Endothelial cell of hepatic sinusoid (primary cell): ENCODE measurements around the gene CCDC194.

Source experiments
- in situ Hi-C: cut with HindIII; loops from 2 replicates; pipeline ENCODE4 v1.10.0; 2017; ENCODE audit warnings: low sequenced_read_pairs

Gene CCDC194

GRCh38 chr19:17393914-17394313 lies at the start of gene CCDC194:
Gene CCDC194 (minus strand): TSS chr19:17394196. CDS start chr19:17394158, 38 bp downstream.
- in situ Hi-C loops: no loop called here

DNA sequence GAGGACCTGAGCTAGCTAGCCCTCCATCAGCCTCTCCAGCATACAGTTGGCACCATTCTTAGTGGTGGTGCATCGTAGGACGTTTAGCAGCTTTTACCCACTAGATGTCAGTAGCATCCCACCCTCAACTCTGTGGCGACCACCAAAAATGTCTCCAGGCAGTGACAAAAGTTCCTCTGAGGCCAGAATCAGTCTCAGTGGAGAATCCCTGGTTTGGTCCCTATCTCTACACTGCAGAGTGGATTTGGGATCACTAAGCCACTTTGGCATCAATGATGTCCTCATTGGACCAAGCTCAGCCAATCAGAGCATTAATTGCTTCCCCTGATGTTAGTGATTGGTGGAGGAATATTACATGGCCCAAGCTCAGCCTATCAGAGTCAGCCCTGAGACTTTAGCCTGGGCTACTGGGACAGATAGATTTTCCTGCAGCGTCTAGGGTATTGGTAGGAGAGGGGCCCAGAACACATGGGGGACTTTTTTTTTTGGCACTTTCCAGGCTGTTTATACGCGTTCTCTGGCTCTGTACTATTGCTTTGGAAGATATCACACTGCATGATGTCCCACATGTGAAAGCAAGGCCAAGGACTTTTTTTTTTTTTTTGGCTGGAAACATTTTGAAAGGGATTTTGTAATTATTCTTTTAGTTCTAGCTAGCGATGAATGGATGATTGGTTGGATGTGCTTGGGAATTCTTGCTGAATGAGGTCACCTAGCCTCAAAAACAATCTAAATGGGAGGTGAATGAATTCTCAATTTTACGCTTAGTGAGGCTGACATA lies 47.4 kb upstream of the CCDC194 start:
- in situ Hi-C loops: no loop called here

DNA sequence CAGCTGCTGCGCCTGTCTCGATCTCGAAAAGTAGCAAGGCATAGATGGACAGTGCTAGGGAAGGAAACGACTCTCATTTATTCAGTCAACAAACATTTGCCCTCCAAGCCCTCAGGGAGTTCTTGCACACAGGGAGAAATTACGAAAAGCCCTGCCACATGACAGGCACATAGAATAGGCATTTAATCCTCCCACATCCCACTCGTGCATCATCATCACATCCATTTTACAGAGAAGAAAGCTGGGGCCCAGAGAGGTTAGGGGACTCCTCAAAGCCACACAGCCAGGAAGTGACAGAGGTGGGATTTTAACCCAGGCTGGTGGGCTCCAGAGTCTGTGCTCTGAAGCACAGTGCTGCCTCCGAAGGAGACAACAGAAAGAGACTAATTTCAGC lies 42.9 kb upstream of the CCDC194 start:
- in situ Hi-C loops: no loop called here

DNA sequence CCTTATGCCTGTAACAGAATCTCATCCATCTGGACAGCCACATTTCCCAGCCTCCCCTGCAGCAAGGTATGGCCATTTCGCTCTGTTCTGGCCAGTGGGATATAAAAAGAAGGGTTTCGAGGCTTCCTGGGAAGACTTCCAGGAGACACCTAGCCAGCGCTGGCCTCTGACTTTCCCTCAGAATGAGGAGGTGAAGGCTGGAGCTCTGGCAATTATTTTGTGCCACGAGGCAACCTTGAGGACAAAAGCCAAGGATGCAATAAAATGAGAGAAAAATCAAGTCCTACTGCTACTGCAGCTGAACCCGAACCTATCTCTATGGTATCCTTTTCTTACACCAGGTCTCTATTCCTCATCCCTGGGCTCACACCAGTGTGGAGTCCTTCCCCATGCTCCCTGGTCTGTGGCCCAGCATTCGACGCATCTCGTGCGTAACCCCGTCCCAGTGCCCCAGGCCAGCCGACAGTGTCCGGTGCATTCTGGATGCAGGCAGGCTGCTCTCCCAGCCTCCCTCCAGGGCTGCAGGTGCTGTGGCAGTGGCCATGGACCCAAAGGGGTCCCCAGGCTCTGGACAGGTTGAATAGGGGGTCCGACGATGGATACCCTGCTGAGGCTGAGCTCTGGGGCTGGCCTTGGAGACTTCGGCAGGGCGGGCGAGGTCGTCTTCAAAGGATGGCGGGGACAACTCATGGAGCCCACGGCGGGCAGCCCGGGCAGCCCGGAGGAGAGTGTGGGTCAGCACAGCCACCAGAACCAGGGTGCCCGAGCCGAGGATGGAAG lies 42.3 kb upstream of the CCDC194 start:
- in situ Hi-C loops: no loop called here

- in situ Hi-C loops: no loop called here
Observed at GRCh38 chr19:17435218-17435617, 41.2 kb upstream of the CCDC194 start.

- in situ Hi-C loops: no loop called here
Observed at GRCh38 chr19:17431417-17431816, 37.4 kb upstream of the CCDC194 start.

GRCh38 chr19:17429641-17430113 lies 35.7 kb upstream of the CCDC194 start:
- in situ Hi-C loops: no loop called here

- in situ Hi-C loops: no loop called here
Observed at GRCh38 chr19:17424743-17425365, 30.9 kb upstream of the CCDC194 start.

DNA sequence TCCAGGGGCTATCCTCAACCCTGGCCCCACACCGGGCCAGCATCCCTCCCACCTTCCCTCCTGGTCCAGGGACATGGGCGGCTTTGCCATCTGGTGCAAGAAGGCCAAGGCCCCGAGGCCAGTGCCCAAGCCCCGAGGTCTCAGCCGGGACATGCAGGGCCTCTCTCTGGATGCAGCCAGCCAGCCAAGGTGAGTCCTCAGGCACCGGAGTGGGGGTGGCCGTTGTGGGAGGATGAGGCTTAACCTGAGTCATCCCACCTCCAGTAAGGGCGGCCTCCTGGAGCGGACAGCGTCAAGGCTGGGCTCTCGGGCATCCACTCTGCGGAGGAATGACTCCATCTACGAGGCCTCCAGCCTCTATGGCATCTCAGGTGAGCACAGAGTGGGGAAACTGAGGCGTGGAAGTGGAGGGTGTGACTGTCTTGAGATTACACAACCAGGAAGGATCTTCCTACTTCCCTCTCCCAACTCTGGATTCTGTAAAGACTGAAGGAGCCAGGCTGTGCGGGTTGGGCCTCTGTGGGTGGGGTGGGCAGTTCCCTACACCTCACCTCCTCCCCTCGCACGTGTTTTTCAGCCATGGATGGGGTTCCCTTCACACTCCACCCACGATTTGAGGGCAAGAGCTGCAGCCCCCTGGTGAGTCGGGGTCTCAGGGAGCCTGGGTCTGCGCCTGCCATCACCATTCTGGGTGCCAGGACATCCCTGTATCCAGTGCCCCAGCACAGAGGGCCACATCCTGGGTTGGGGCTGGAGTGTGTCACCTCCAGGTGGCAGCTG lies 29.6 kb upstream of the CCDC194 start:
- in situ Hi-C loops: no loop called here

DNA sequence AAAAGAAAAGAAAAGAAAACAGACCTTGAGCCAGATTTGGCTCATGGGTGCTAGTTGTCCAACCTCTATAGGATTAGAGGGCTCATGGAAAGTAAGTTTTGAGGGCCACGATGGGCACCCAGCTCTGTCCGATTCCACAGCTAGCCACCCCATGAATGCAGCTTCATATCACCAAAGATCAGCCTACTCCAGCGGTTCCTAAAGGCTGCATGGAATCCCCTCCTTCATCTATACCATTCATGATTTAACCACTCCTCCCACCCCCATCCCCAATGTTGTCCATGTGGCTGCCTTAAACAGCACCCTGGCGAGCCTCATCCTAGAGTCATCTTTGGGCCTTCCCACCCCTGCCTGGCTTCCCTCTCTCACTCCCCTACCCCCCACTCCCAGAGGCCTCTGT lies 27.9 kb upstream of the CCDC194 start:
- in situ Hi-C loops: no loop called here

- in situ Hi-C loops: no loop called here
Observed at GRCh38 chr19:17420475-17420924, 26.5 kb upstream of the CCDC194 start.

- in situ Hi-C loops: no loop called here
Observed at GRCh38 chr19:17419621-17420474, 25.9 kb upstream of the CCDC194 start, which contains the start of gene MVB12A. Gene MVB12A (plus strand): TSS chr19:17420047. CDS start chr19:17420136, 89 bp downstream.

- in situ Hi-C loops: no loop called here
Observed at GRCh38 chr19:17419154-17419620, 25.2 kb upstream of the CCDC194 start.

GRCh38 chr19:17418710-17419109 lies 24.7 kb upstream of the CCDC194 start:
- in situ Hi-C loops: no loop called here

DNA sequence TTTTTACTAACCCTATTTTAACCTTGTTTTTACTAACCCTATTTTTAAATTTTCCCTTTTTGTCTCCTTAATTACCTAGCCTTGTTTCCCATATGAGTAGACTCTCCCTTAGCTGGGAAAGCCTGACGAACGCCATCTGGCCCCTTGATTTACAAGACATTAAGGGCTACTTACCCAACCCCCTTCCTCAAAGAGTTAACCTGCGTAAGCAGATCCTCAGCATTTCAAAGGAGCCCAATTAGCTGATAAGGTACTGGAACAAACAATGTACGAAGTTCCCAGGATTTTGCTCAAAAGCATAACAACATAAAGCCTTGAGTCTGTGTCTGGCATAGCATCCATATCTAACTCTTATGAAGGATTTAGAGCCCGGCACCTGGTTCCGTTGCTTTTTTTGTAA lies 21.1 kb upstream of the CCDC194 start:
- in situ Hi-C loops: no loop called here

DNA sequence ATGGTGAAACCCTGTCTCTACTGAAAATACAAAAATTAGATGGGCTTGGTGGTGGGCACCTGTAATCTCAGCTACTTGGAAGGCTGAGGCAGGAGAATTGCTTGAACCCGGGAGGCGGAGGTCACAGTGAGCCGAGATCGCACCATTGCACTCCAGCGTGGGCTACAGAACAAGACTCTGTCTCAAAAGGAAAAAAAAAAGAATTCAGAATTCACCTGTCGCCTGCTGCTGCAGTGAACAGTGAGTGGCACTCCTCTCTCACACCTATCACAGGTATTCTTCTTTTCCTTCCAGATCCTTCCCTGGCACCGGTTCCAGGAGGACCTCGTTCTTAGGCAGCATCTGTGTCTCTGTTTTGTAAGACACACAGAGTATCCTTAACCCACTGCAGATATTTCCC lies 20.1 kb upstream of the CCDC194 start:
- in situ Hi-C loops: no loop called here

DNA sequence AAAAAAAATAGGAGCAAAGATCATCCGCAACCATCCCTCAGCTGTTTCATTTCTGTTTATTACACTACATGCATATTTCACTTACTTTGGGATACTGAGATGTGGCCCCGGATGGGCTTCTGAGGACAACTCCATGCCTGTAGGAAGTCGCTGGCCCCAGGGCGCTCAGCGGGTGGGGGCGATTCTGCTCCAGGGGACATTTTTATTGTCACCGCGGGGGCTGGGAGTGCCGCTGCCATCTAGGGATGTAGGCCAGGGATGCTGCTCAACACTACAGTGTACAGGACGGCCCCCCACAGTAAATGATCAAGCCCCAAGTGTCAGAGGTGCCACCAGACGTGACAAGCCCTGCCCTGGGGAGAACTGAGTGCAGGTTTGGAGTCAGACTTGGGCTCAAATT lies 17.8 kb upstream of the CCDC194 start:
- in situ Hi-C loops: no loop called here

GRCh38 chr19:17409990-17410389 lies 16.0 kb upstream of the CCDC194 start:
- in situ Hi-C loops: no loop called here

DNA sequence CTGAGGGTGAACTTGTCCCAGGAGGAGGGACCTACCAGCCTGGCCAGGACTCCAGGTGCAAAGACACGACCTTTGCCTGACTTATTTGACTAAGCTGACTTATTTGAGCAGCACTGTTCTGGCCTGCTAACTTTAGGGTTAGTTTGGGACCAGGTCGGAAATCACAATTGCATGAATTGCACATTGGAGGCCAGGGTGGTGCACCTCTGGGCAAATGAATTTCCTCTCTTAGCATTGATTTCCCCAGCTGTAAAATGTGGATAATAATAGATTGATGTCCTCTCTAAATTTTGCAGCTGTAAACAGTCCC lies 12.8 kb upstream of the CCDC194 start:
- in situ Hi-C loops: no loop called here
